Measurements from ENCODE around the gene SCAP.

The SCAP gene

GRCh38 chr3:47394881-47395280 is 80.9 kb downstream of the SCAP start:
- H3K9me3 ChIP-seq (ENCODE audit: control insufficient read depth, insufficient read depth, low read depth, low read length) = no peaks in the 10 kb centered on the region
- H3K36me3 ChIP-seq (ENCODE audit: control insufficient read depth in 2 of 2, insufficient read depth in 1 of 2, low read length in 2 of 2) = peaks cover 0 to 18% of the 10 kb centered on the region in 2 experiments; a peak in 1 of 3 replicates
- POLR2A ChIA-PET = no interaction called here
- H3K4me3 ChIP-seq (ENCODE audit: low read depth, low read length) = no peak overlapping the region
- CTCF ChIA-PET = interaction anchor here (0.9 to 1.4 kb wide), 2 partner anchors 12 to 25 kb away, joined by 3 to 4 read pairs; no protein-coding TSS in a partner anchor
- peaks cover 2% of the 10 kb centered on the region; the same call in 1 of the 2 replicates for H3K4me1 ChIP-seq (ENCODE audit: control insufficient read depth, insufficient read depth, low read length)
- H3K27ac ChIP-seq (ENCODE audit: extremely low read depth, low read depth, low read length) = no peak overlapping the region
- no peak for TF ChIP-seq ZNF366 (tag by site-specific recombination; conservative IDR thresholded peaks at IDR 0.05)
- TF ChIP-seq ZBTB20 (tag by site-specific recombination; IDR thresholded peaks at IDR 0.05) = no peak
- TF ChIP-seq ZNF423 (tag by site-specific recombination; IDR thresholded peaks at IDR 0.05) = no peak
- no peak for TF ChIP-seq ZSCAN23 (tag by site-specific recombination; IDR thresholded peaks at IDR 0.05)
- TF ChIP-seq SP3 (tag by site-specific recombination; IDR thresholded peaks at IDR 0.05) = no peak
- no peak for TF ChIP-seq CTCF (tag by site-specific recombination; IDR thresholded peaks at IDR 0.05)
- TF ChIP-seq ZNF24 (tag by site-specific recombination; IDR thresholded peaks at IDR 0.05) = no peak
- no peak for TF ChIP-seq ZNF473 (tag by site-specific recombination; IDR thresholded peaks at IDR 0.05)
- TF ChIP-seq, protein P1, sequence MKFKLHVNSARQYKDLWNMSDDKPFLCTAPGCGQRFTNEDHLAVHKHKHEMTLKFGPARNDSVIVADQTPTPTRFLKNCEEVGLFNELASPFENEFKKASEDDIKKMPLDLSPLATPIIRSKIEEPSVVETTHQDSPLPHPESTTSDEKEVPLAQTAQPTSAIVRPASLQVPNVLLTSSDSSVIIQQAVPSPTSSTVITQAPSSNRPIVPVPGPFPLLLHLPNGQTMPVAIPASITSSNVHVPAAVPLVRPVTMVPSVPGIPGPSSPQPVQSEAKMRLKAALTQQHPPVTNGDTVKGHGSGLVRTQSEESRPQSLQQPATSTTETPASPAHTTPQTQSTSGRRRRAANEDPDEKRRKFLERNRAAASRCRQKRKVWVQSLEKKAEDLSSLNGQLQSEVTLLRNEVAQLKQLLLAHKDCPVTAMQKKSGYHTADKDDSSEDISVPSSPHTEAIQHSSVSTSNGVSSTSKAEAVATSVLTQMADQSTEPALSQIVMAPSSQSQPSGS (tag by site-specific recombination; IDR thresholded peaks at IDR 0.05; ENCODE audit: low read depth) = no peak
- no peak for TF ChIP-seq ELK4 (IDR thresholded peaks at IDR 0.05; ENCODE audit: borderline replicate concordance, low read depth, low read length)
- TF ChIP-seq ZNF274 (IDR thresholded peaks at IDR 0.05; ENCODE audit: low read length) = no peak
- no peak for TF ChIP-seq ZNF274 (tag by site-specific recombination; IDR thresholded peaks at IDR 0.05; ENCODE audit: borderline replicate concordance)
- TF ChIP-seq ZNF48 (tag by site-specific recombination; IDR thresholded peaks at IDR 0.05) = no peak
- TF ChIP-seq HOXC10 (CRISPR knock-in tag; IDR thresholded peaks at IDR 0.05) = no peak
- TF ChIP-seq, protein P2, sequence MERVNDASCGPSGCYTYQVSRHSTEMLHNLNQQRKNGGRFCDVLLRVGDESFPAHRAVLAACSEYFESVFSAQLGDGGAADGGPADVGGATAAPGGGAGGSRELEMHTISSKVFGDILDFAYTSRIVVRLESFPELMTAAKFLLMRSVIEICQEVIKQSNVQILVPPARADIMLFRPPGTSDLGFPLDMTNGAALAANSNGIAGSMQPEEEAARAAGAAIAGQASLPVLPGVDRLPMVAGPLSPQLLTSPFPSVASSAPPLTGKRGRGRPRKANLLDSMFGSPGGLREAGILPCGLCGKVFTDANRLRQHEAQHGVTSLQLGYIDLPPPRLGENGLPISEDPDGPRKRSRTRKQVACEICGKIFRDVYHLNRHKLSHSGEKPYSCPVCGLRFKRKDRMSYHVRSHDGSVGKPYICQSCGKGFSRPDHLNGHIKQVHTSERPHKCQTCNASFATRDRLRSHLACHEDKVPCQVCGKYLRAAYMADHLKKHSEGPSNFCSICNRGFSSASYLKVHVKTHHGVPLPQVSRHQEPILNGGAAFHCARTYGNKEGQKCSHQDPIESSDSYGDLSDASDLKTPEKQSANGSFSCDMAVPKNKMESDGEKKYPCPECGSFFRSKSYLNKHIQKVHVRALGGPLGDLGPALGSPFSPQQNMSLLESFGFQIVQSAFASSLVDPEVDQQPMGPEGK (tag by site-specific recombination; IDR thresholded peaks at IDR 0.05) = no peak
- no peak for TF ChIP-seq GLIS2 (tag by site-specific recombination; IDR thresholded peaks at IDR 0.05)
- TF ChIP-seq SALL2 (tag by site-specific recombination; IDR thresholded peaks at IDR 0.05; ENCODE audit: borderline replicate concordance) = no peak
- no peak for TF ChIP-seq ZNF677 (tag by site-specific recombination; IDR thresholded peaks at IDR 0.05)
- TF ChIP-seq HOXD13 (CRISPR knock-in tag; IDR thresholded peaks at IDR 0.05; ENCODE audit: borderline replicate concordance) = no peak
- no peak for TF ChIP-seq ZNF785 (tag by site-specific recombination; IDR thresholded peaks at IDR 0.05)
- no peak for TF ChIP-seq ZNF426 (tag by site-specific recombination; IDR thresholded peaks at IDR 0.05)

Data from HEK293 (cell line).